Sigmoid colon (tissue), 4 donors: ENCODE data around the gene TMTC1.

Source experiments
- CTCF ChIP-seq, 4 experiments: fragments of 450-650 bp in 3 of 4; fragments of 200-600 bp in 1 of 4; IDR thresholded peaks; one replicate each; pipeline ENCODE4 v1.5.1; 2016 to 2019; ENCODE audit warnings: antibody characterized with exemption in 4 of 4, mild to moderate bottlenecking in 3 of 4, moderate library complexity in 2 of 4
- EP300 ChIP-seq, 4 donors: sonication (generic); formaldehyde crosslinking; IDR thresholded peaks; one replicate each; pipeline ENCODE4 v1.6.1; 2017; ENCODE audit warnings: antibody characterized with exemption in 4 of 4
- POLR2A ChIP-seq, 2 donors: fragments of 450-650 bp; IDR thresholded peaks; one replicate each; pipeline ENCODE4 v1.6.1; 2016; ENCODE audit warnings: antibody characterized with exemption in 2 of 2, mild to moderate bottlenecking in 2 of 2, moderate library complexity in 2 of 2
- POLR2AphosphoS5 ChIP-seq, 4 donors: sonication (generic); formaldehyde crosslinking; IDR thresholded peaks; one replicate each; pipeline ENCODE4 v1.6.1; 2017; ENCODE audit warnings: antibody characterized with exemption in 4 of 4

- TF ChIP-seq CTCF (IDR thresholded peaks at IDR 0.05) (no peak), POLR2AphosphoS5 (IDR thresholded peaks at IDR 0.05) (no peak), POLR2A (IDR thresholded peaks at IDR 0.05) (no peak), EP300 (IDR thresholded peaks at IDR 0.05) (no peak)
Observed at GRCh38 chr12:29681370-29681769, 102.4 kb downstream of the TMTC1 start.
